Omental fat pad (tissue), 4 donors: ENCODE data around the gene TDRD6. TPM values are rescaled to one million over a fixed set of nuclear protein-coding genes. Genes with fewer than 3 reads are reported as not detected.
"Not testable (repeated sequence)": the region's sequence is repeated elsewhere in the genome, so short reads cannot be mapped to it uniquely, and the experiment has no call there.

Experiments used
- ATAC-seq: fragments of 150-250 bp; one replicate; pipeline ENCODE4 v1.9.1; 2016; ENCODE audit warnings: mild to moderate bottlenecking, moderate library complexity; ENCODE audit not compliant: low FRiP score
- DNase-seq: peaks from one replicate; pipeline ENCODE4 v3.0.0-alpha.2; 2019; ENCODE audit warnings: low spot score
- CTCF ChIP-seq, 3 donors: fragments of 450-650 bp; IDR thresholded peaks; one replicate each; pipeline ENCODE4 v1.5.1; 2016 to 2017; ENCODE audit warnings: antibody characterized with exemption in 3 of 3, mild to moderate bottlenecking in 3 of 3, moderate library complexity in 2 of 3
- total RNA-seq, 4 donors: library from RNA; depleted of rRNA; stranded (reverse); fragments of >200 nt; gene quantifications; one replicate each; pipeline ENCODE4 v1.1.0, GENCODE V29; 2016

The TDRD6 gene
- total RNA-seq, 4 donors from 2014 or later: 0.12 to 1.6 (median 0.59) TPM

GRCh38 chr6:46743425-46744158, 55.9 kb downstream of the TDRD6 start:
- ATAC-seq: no peak
- no peak for DNase-seq

GRCh38 chr6:46744159-46744725, 56.6 kb downstream of the TDRD6 start:
- DNase-seq, ATAC-seq: not testable (repeated sequence)

More at GRCh38 chr6:46743425-46744158, 55.9 kb downstream of the TDRD6 start:
- TF ChIP-seq CTCF (IDR thresholded peaks at IDR 0.05): no peak

GRCh38 chr6:46745973-46746372, 58.3 kb downstream of the TDRD6 start:
- TF ChIP-seq CTCF (IDR thresholded peaks at IDR 0.05): no peak
- ATAC-seq: no peak
- DNase-seq: no peak

DNA sequence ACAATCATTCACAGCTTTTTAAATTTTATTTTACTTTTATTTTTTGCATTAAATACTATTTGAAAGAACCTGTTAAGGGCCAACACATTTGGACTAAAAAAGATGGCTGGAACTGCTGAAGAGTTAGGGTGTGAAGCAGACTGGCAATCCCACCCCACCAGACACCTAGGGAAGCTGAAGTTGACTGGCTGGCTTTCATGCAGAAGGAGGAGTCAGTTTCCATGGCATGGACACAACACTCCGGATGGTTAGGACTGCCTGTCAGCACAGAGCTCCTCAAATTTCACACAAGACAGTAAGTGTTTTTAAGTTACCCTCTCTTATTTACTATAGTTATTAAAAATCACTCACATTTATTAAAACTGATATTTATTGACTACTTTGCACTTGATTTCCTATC, 59.0 kb downstream of the TDRD6 start, which contains the start of gene ANKRD66:
TSS of gene ANKRD66 (plus strand) at position 238 of the 400 bp plus-strand sequence. CDS start 5,016 bp downstream, outside the sequence.
- DNase-seq: no peak
- no peak for ATAC-seq
- TF ChIP-seq CTCF (IDR thresholded peaks at IDR 0.05): no peak

DNA sequence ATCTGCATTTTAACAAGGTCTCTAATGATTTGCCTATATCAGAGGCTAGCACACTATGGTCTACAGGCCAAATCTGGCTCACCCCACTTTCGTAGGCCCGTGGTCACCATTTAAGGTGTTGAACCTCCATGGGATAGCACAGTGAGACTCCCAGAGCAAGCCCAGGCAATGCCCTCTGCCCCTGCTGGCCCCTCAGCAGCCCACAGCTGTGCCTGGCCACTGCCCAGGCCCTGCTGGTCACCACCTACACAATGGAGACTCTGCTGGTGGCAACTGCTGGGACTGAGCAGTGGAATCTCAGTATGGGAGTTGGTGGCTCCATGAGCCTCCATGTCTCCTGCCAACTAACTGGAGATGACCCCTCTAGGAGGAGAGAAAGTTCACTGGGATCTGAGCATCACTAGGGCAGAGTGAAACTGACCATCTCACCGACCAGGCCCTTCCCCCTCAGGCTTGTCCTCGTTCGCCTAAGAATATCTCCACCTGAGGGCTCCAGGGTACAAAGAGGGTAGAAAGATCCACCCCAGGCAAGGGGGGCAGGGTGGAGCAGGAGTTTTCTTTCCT, 61.3 kb downstream of the TDRD6 start:
- ATAC-seq: no peak
- DNase-seq: no peak
- TF ChIP-seq CTCF (IDR thresholded peaks at IDR 0.05): no peak

DNA sequence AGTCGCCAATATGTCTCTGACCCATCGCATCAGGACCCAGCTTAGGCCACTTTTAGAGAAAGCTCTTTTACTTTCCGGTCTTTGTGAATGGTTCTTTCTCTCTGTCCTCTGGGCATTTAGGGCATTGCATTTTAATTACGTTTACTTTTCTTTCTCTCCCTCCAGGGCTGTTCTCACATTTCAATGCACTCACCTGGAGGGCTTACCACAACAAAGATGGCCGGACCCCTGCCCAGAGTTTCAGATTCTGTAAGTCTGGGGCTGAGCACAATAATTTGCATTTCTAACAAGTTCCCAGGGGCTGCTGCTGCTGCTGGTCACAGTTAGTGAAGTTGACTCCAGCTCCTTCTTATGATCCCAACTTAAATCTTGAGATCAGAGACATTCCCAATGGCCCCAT, 62.0 kb downstream of the TDRD6 start:
- DNase-seq: no peak
- no peak for TF ChIP-seq CTCF (IDR thresholded peaks at IDR 0.05)
- ATAC-seq: no peak

DNA sequence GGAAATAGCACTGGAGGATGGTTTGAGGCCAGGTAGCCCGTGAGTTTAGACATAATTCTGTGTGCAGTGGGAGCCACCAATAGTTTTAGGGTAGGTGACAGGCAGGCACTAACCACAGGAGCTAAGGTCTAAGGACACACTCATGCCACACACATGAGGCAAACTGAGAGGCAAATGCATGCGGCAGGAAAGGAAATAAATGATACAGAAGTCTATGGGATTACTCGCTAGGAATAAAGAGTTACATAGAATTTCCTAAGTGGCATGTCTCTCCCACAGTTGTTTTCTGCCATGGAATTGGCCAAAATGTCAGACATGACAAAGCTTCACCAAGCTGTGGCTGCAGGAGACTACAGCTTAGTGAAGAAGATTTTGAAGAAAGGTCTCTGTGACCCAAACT, 64.0 kb downstream of the TDRD6 start:
- DNase-seq: no peak
- no peak for ATAC-seq
- TF ChIP-seq CTCF (IDR thresholded peaks at IDR 0.05): no peak

Other genes starting within 250 kb of the TDRD6 start
- gene RCAN2, start 196.4 kb upstream of the TDRD6 start, total RNA-seq: 1 to 10 TPM; 2.5 to 7.9 (median 3.7) TPM
- gene CYP39A1, start 35.1 kb upstream of the TDRD6 start, total RNA-seq: 10 to 100 TPM in 1 of 4 donors, 1 to 10 TPM in 3; 2.8 to 13.1 (median 5.4) TPM
- gene SLC25A27, start 34.9 kb upstream of the TDRD6 start, total RNA-seq: 10 to 100 TPM; 10.1 to 39.6 (median 27.9) TPM
- 10 to 100 TPM in 1 of 4 donors, 1 to 10 TPM in 3; 1.0 to 24.4 (median 3.2) TPM for gene PLA2G7, start 47.5 kb downstream of the TDRD6 start, total RNA-seq
- not detected for gene ANKRD66, start 59.0 kb downstream of the TDRD6 start, total RNA-seq
- not detected for gene MEP1A, start 105.5 kb downstream of the TDRD6 start, total RNA-seq
- 100 to 1,000 TPM in 1 of 4 donors, 10 to 100 TPM in 3; 29.7 to 324 (median 74.1) TPM for gene ADGRF5, start 234.1 kb downstream of the TDRD6 start, total RNA-seq